HUES48 (cell line): ENCODE measurements around the gene SYNJ2.

Experiments
- H3K27ac ChIP-seq: one replicate; pipeline ENCODE4 v1.7.0; 2013; ENCODE audit warnings: low read depth, low read length, inconsistent platforms
- H3K27me3 ChIP-seq: 2 replicates; pipeline ENCODE4 v1.6.1; 2013; ENCODE audit warnings: mild to moderate bottlenecking, low read length; ENCODE audit not compliant: control insufficient read depth, insufficient read depth
- H3K36me3 ChIP-seq: 2 replicates; pipeline ENCODE4 v1.6.1; 2013; ENCODE audit warnings: low read length; ENCODE audit not compliant: control insufficient read depth, insufficient read depth
- H3K4me1 ChIP-seq: 2 replicates; pipeline ENCODE4 v1.6.1; 2013; ENCODE audit warnings: mild to moderate bottlenecking, low read length; ENCODE audit not compliant: control insufficient read depth, insufficient read depth
- H3K4me3 ChIP-seq: 2 replicates; pipeline ENCODE4 v1.5.1; 2013; ENCODE audit warnings: mild to moderate bottlenecking, low read depth, low read length
- H3K9ac ChIP-seq: 2 replicates; pipeline ENCODE4 v1.6.1; 2013; ENCODE audit warnings: mild to moderate bottlenecking, low read depth, low read length, moderate library complexity
- H3K9me3 ChIP-seq: 2 replicates; pipeline ENCODE4 v1.6.1; 2013; ENCODE audit warnings: low read length; ENCODE audit not compliant: control insufficient read depth, insufficient read depth

The SYNJ2 gene

GRCh38 chr6:158009935-158010585, 28.4 kb downstream of the SYNJ2 start:
- H3K9me3 ChIP-seq: no peaks in the 10 kb centered on the region
- no peak overlapping the region for H3K27ac ChIP-seq
- H3K9ac ChIP-seq: no peak overlapping the region

GRCh38 chr6:158010591-158011477, 29.2 kb downstream of the SYNJ2 start:
- no peaks in the 10 kb centered on the region for H3K4me1 ChIP-seq
- H3K9ac ChIP-seq: no peak overlapping the region
- H3K4me3 ChIP-seq: no peak overlapping the region
- no peaks in the 10 kb centered on the region for H3K9me3 ChIP-seq
- no peaks in the 10 kb centered on the region for H3K27me3 ChIP-seq
- no peak overlapping the region for H3K27ac ChIP-seq
- no peaks in the 10 kb centered on the region for H3K36me3 ChIP-seq

More at GRCh38 chr6:158009935-158010585, 28.4 kb downstream of the SYNJ2 start:
- H3K4me3 ChIP-seq: no peak overlapping the region
- no peaks in the 10 kb centered on the region for H3K36me3 ChIP-seq
- no peaks in the 10 kb centered on the region for H3K27me3 ChIP-seq
- no peaks in the 10 kb centered on the region for H3K4me1 ChIP-seq

DNA sequence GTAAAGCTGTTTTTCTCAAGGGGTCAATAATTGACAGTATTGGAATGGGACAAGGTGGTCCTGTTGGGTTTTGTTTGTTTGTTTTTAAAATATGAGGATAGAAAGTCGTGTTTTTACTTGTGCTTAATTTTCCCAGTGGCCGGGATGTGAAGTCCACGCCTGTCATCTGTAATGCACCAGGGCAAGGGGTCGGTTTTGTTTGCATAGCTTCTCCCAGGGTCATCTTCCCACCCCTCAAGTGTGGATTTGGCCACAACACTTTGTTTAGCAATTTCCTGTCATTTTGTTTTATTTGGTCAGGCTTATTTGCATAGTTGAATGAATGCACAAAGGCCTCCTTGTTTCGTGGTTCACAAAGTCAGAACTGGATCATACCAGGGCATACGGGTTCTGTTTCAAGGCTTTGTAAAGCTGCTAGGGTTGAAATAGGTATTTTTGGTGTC, 29.8 kb downstream of the SYNJ2 start:
- H3K9ac ChIP-seq: no peak overlapping the region
- no peak overlapping the region for H3K27ac ChIP-seq
- no peaks in the 10 kb centered on the region for H3K4me1 ChIP-seq
- H3K4me3 ChIP-seq: no peak overlapping the region
- no peaks in the 10 kb centered on the region for H3K9me3 ChIP-seq
- H3K36me3 ChIP-seq: no peaks in the 10 kb centered on the region
- H3K27me3 ChIP-seq: no peaks in the 10 kb centered on the region

DNA sequence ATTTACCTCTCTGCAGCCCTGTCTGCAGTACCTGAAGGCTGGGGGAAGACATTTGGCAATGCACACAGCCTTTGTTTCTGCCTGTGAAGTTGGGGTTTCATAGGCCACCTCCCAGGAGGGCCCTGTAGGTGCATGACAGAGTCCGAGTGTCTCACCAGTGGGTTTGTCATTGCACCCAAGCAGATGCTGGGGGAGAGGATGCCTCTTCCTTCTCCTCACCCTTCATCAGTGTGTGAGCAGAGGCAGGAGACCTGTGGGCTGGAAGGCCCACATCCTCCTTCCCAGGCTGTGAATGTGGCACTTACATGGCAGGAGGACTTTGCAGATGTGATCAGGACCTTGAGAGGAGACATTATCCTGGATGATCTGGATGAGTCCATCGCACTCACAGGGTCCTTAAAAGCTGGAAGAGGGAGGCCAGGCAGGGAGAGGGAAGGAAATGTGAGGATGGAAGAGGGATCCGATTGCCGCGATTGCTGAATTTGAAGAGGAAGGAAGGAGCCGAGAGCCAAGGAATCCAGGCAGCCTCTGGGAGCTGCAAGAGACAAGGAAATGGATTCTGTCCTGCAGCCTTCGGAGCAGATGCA, 30.4 kb downstream of the SYNJ2 start:
- H3K27ac ChIP-seq: no peak overlapping the region

GRCh38 chr6:158013904-158014504, 32.3 kb downstream of the SYNJ2 start:
- Histone ChIP-seq H3K27ac (no peak overlapping the region), H3K9ac (no peak overlapping the region), H3K9me3 (no peaks in the 10 kb centered on the region), H3K36me3 (no peaks in the 10 kb centered on the region), H3K4me3 (no peak overlapping the region), H3K27me3 (no peaks in the 10 kb centered on the region), H3K4me1 (no peaks in the 10 kb centered on the region)

More for the DNA sequence above, 30.4 kb downstream of the SYNJ2 start:
- Histone ChIP-seq H3K27me3 (no peaks in the 10 kb centered on the region), H3K36me3 (no peaks in the 10 kb centered on the region), H3K4me3 (no peak overlapping the region), H3K9ac (no peak overlapping the region), H3K9me3 (no peaks in the 10 kb centered on the region), H3K4me1 (no peaks in the 10 kb centered on the region)

DNA sequence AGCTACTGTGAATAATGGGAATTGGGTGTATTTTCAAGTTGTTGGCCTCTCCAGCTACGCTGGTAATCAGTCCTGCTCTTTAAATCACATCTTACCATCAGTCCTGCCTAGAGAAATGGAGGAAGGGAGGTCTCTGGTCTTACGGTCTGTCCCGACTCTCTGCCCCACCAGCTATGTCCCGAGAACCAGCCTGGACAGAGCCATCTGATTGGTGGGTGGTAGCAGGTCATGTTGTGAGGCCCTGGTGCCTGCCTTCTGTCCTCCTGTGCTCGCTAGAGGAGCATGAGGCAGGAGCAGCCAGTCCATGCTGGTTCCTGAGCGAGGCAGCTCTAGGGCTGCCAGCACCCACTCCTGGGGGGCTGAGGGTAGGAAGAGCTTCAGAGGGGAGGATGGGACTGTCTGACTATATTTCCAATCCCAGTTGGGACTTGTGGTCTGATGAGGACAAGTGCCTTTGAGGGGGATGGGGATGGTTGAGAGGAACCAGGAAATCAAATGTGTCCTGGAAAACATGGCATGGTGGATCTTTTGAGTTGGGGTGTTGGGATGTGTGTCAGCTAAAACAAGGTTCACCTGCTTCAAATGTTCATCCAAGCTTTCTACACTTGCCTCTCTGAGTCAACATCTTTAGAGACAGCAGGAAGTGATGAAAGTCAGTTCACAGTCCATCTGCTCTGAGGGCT, 33.0 kb downstream of the SYNJ2 start:
- no peak overlapping the region for H3K4me3 ChIP-seq
- no peak overlapping the region for H3K27ac ChIP-seq

DNA sequence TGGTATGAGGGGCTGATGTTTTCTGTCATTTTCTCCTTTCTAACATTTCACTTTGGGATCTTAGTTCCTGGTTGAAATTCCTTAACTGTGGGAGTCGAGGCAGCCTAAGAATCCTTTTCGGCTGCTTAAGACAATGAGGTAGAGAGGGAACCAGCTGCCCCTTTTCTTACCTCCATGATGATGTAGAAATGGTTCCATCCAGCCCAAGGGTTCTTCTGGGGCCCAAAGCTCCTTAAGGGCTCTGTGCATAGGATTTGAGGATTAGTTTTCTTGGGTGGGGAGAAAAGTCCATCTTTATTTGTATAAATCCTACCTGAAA, 33.5 kb downstream of the SYNJ2 start:
- no peak overlapping the region for H3K27ac ChIP-seq
- H3K4me1 ChIP-seq: no peaks in the 10 kb centered on the region
- no peak overlapping the region for H3K4me3 ChIP-seq
- no peaks in the 10 kb centered on the region for H3K27me3 ChIP-seq
- H3K9me3 ChIP-seq: no peaks in the 10 kb centered on the region
- H3K9ac ChIP-seq: no peak overlapping the region
- H3K36me3 ChIP-seq: peaks cover 4% of the 10 kb centered on the region

More for the DNA sequence above, 33.0 kb downstream of the SYNJ2 start:
- H3K27me3 ChIP-seq: no peaks in the 10 kb centered on the region
- H3K9ac ChIP-seq: no peak overlapping the region
- no peaks in the 10 kb centered on the region for H3K36me3 ChIP-seq
- H3K9me3 ChIP-seq: no peaks in the 10 kb centered on the region
- no peaks in the 10 kb centered on the region for H3K4me1 ChIP-seq

DNA sequence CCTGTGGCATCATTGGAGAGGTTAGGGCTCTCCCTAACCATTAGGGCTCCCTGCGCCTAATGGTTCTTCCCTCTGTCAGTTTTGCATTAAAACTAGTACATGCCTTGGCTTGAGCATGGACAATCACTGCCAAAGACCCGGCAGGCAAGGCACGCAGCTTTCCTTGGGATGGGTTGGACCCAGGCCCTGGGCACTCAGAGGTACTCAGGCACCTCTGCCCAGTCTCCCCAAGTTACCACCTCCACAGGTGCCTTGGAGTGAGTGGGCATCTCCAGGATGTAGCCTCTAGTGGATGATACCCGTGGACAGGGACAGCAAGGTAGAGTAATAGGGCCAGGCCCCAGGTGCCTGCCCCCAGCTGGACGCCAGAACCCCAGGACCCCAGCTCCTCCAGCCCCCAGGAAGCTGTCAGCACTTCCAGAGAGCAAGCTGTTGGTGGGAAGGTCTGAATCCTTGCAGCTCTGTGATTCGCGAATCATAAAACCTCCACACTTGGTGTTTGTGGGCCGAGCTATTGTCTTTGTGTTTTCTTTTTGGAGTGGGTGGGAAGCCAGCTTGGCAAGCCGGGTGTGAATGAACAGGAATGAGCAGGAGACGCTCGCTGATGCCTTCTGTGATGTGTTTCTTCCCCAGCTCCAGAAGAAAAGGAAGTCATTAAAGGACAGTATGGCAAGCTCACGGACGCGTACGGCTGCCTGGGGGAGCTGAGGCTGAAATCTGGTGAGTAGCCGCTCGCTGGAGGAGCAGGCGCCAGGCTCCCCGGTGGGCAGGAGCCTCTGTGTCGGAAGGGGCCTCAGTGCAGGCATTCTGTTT, 35.1 kb downstream of the SYNJ2 start:
- no peak overlapping the region for H3K27ac ChIP-seq
- H3K4me1 ChIP-seq: no peaks in the 10 kb centered on the region
- no peak overlapping the region for H3K9ac ChIP-seq

GRCh38 chr6:158017621-158018040, 36.0 kb downstream of the SYNJ2 start:
- H3K4me1 ChIP-seq: no peaks in the 10 kb centered on the region
- H3K4me3 ChIP-seq: no peak overlapping the region
- H3K27me3 ChIP-seq: no peaks in the 10 kb centered on the region
- H3K27ac ChIP-seq: no peak overlapping the region
- peaks cover 8% of the 10 kb centered on the region for H3K36me3 ChIP-seq
- no peaks in the 10 kb centered on the region for H3K9me3 ChIP-seq
- no peak overlapping the region for H3K9ac ChIP-seq

More for the DNA sequence above, 35.1 kb downstream of the SYNJ2 start:
- peaks cover 8% of the 10 kb centered on the region for H3K36me3 ChIP-seq
- no peaks in the 10 kb centered on the region for H3K9me3 ChIP-seq
- H3K27me3 ChIP-seq: no peaks in the 10 kb centered on the region
- H3K4me3 ChIP-seq: no peak overlapping the region
